ENCODE results near the gene GPR32.

DNA sequence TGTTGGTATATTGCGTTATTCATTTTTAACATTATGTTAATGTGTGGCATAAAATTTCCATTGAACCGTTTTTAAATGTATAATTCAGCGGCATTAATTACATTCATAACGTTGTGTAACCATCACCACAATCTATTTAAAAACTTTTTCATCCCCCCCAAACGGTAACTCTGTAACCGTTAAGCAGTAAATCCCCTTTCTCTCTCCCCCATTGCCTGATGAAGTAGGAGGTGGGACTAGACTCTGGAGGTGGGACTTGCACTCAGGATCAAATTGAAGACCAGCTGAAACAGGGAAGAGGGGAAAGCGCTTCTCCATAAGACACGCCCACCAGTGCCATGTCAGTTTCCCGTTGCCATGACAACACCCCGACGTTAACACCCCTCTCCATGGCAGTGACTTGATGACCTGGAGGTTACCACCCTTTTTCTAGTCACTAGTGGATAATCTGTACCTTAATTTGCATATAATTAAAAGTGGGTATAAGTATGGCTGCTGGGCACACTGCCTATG is 30.3 kb upstream of the GPR32 start:
- TF ChIP-seq, protein P1, sequence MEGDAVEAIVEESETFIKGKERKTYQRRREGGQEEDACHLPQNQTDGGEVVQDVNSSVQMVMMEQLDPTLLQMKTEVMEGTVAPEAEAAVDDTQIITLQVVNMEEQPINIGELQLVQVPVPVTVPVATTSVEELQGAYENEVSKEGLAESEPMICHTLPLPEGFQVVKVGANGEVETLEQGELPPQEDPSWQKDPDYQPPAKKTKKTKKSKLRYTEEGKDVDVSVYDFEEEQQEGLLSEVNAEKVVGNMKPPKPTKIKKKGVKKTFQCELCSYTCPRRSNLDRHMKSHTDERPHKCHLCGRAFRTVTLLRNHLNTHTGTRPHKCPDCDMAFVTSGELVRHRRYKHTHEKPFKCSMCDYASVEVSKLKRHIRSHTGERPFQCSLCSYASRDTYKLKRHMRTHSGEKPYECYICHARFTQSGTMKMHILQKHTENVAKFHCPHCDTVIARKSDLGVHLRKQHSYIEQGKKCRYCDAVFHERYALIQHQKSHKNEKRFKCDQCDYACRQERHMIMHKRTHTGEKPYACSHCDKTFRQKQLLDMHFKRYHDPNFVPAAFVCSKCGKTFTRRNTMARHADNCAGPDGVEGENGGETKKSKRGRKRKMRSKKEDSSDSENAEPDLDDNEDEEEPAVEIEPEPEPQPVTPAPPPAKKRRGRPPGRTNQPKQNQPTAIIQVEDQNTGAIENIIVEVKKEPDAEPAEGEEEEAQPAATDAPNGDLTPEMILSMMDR (IDR thresholded peaks at IDR 0.05) = no peak
- no peak for TF ChIP-seq ZFX (IDR thresholded peaks at IDR 0.05; ENCODE audit: borderline replicate concordance)
